SH-SY5Y (cell line): ENCODE measurements around the gene NAV2.

ENCODE experiments used
- GATA2 ChIP-seq: IDR thresholded peaks from 2 replicates; pipeline ENCODE4 v1.6.1; 2011; ENCODE audit warnings: mild to moderate bottlenecking, low read depth, low read length
- GATA3 ChIP-seq: IDR thresholded peaks from 2 replicates; pipeline ENCODE4 v1.6.1; 2011; ENCODE audit warnings: low read depth, mild to moderate bottlenecking, low read length, moderate library complexity

- TF ChIP-seq GATA3 (no peak), GATA2 (no peak)
These were observed 258.3 kb downstream of the NAV2 start for GRCh38 chr11:19970944-19971343.
